Progenitor cell of endocrine pancreas (in vitro differentiated cells): ENCODE measurements around the gene DBT. TPM values are rescaled to one million over a fixed set of nuclear protein-coding genes. Genes with fewer than 3 reads are reported as not detected.
"Not testable (repeated sequence)": the region's sequence is repeated elsewhere in the genome, so short reads cannot be mapped to it uniquely, and the experiment has no call there.

Source experiments
- DNase-seq: peaks from one replicate; pipeline ENCODE4 v3.0.0; 2021; ENCODE audit warnings: low spot score; ENCODE audit not compliant: unreplicated experiment
- H3K27ac Mint-ChIP-seq: 2 replicates; pipeline ENCODE4 v1.8.0; 2021; ENCODE audit warnings: mild to moderate bottlenecking, moderate library complexity, mixed read lengths
- H3K27me3 Mint-ChIP-seq: 2 replicates; pipeline ENCODE4 v1.8.0; 2021; ENCODE audit warnings: mixed read lengths
- H3K36me3 Mint-ChIP-seq: 2 replicates; pipeline ENCODE4 v1.8.0; 2022; ENCODE audit warnings: mixed read lengths; ENCODE audit not compliant: insufficient read depth
- H3K4me1 Mint-ChIP-seq: 2 replicates; pipeline ENCODE4 v1.8.0; 2021; ENCODE audit warnings: low read depth, mixed read lengths
- H3K4me3 Mint-ChIP-seq: 2 replicates; pipeline ENCODE4 v1.8.0; 2021; ENCODE audit warnings: low read depth, mild to moderate bottlenecking, moderate library complexity, mixed read lengths
- H3K9me3 Mint-ChIP-seq: 2 replicates; pipeline ENCODE4 v1.8.0; 2021; ENCODE audit warnings: low read depth, mixed read lengths
- long read RNA-seq: library from polyadenylated mRNA; unstranded; transcript quantifications from one replicate; pipeline ENCODE4 v2.0.0, GENCODE V29; 2020
- total RNA-seq: library from RNA; stranded (reverse); gene quantifications from 2 replicates; pipeline ENCODE4 v1.2.1, GENCODE V29; 2021
- TF ChIP-seq, protein P1 (sequence below): fragments of 200-600 bp; sonication (generic); IDR thresholded peaks from one replicate; pipeline ENCODE4 v1.5.0; 2021; ENCODE audit warnings: antibody characterized with exemption, mild to moderate bottlenecking; ENCODE audit not compliant: unreplicated experiment

DBT gene
- total RNA-seq: 20.4 and 21.0 TPM in 2 replicates
- long read RNA-seq, full-length matches to known transcripts: 51 of 74 reads
- long read RNA-seq, partial matches to known transcripts: 2 of 74 reads
- long read RNA-seq, other reads (novel, unspliced or antisense): 21 of 74 reads

DNA sequence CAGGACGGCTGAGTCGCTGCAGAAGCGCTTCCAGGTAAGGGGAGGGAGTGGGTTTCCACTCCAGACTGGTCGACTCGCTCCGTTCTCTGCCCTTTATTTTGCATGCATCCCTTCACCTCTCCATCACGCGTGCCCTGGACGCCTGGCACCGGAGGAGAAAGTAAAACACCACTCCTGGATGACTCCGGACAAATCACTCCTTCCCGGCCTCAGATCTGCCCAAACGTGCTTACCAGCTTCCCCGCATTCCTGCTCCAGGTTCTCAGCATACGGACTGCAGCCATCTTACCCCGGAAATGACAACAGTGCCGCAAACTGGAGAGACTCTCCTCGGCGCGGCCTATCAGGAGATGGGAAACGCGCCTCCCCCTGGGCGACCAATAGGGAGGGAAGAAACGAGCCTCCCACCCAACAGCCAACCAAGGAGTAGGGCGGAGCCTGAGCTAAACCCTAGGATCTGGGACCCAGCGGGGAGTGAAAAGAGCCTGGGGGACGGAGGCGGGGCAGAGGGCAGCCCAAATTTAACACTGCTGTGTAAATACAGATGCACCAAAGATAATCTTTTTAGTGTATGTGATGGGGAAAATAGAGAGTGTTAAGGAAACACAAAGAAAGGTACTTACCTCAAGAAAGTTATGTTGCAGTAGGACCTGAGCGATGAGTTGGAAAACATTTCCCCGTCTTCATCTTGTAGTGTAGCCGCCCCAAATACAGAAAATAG is at the start of gene DBT:
TSS of gene DBT (minus strand) at position 298 of the 721 bp plus-strand sequence. CDS start at position 284, 14 bp downstream.
- H3K9me3 Mint-ChIP-seq: no peaks in the 10 kb centered on the region
- H3K36me3 Mint-ChIP-seq: no peaks in the 10 kb centered on the region
- DNase-seq: peak; percentile 84
- H3K4me3 Mint-ChIP-seq: no peak within 1 kb of the TSS
- H3K4me1 Mint-ChIP-seq: peaks cover 18% of the 10 kb centered on the region
- no peak within 1 kb of the TSS for H3K27ac Mint-ChIP-seq
- TF ChIP-seq, protein P1, sequence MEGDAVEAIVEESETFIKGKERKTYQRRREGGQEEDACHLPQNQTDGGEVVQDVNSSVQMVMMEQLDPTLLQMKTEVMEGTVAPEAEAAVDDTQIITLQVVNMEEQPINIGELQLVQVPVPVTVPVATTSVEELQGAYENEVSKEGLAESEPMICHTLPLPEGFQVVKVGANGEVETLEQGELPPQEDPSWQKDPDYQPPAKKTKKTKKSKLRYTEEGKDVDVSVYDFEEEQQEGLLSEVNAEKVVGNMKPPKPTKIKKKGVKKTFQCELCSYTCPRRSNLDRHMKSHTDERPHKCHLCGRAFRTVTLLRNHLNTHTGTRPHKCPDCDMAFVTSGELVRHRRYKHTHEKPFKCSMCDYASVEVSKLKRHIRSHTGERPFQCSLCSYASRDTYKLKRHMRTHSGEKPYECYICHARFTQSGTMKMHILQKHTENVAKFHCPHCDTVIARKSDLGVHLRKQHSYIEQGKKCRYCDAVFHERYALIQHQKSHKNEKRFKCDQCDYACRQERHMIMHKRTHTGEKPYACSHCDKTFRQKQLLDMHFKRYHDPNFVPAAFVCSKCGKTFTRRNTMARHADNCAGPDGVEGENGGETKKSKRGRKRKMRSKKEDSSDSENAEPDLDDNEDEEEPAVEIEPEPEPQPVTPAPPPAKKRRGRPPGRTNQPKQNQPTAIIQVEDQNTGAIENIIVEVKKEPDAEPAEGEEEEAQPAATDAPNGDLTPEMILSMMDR: no peak
- H3K27me3 Mint-ChIP-seq: no peaks in the 10 kb centered on the region

- no peak for DNase-seq
- no peak overlapping the region for H3K27ac Mint-ChIP-seq
- TF ChIP-seq, protein P1: no peak
- no peaks in the 10 kb centered on the region for H3K27me3 Mint-ChIP-seq
- H3K4me1 Mint-ChIP-seq: peaks cover 2% of the 10 kb centered on the region
- peaks cover 4% of the 10 kb centered on the region for H3K9me3 Mint-ChIP-seq
- no peak overlapping the region for H3K4me3 Mint-ChIP-seq
- peaks cover 3% of the 10 kb centered on the region for H3K36me3 Mint-ChIP-seq
Measured at GRCh38 chr1:100298512-100298911, 48.9 kb upstream of the DBT start.

- H3K27ac Mint-ChIP-seq, H3K4me3 Mint-ChIP-seq, H3K4me1 Mint-ChIP-seq, H3K36me3 Mint-ChIP-seq, H3K9me3 Mint-ChIP-seq, DNase-seq, H3K27me3 Mint-ChIP-seq: not testable (repeated sequence)
Measured at GRCh38 chr1:100296997-100297396, 47.4 kb upstream of the DBT start.

GRCh38 chr1:100296140-100296539 is 46.5 kb upstream of the DBT start:
- Mint-ChIP-seq H3K4me3 (no peak overlapping the region), H3K4me1 (peaks cover 2% of the 10 kb centered on the region), H3K27ac (no peak overlapping the region), H3K27me3 (no peaks in the 10 kb centered on the region), H3K9me3 (peaks cover 4% of the 10 kb centered on the region), H3K36me3 (peaks cover 7% of the 10 kb centered on the region)
- DNase-seq: no peak
- TF ChIP-seq, protein P1: no peak

- no peaks in the 10 kb centered on the region for H3K4me1 Mint-ChIP-seq
- H3K9me3 Mint-ChIP-seq: peaks cover 4% of the 10 kb centered on the region
- H3K27me3 Mint-ChIP-seq: no peaks in the 10 kb centered on the region
- TF ChIP-seq, protein P1: no peak
- peaks cover 9% of the 10 kb centered on the region for H3K36me3 Mint-ChIP-seq
- no peak for DNase-seq
- H3K27ac Mint-ChIP-seq: no peak overlapping the region
- no peak overlapping the region for H3K4me3 Mint-ChIP-seq
Measured at GRCh38 chr1:100292711-100293110, 43.1 kb upstream of the DBT start.

- Mint-ChIP-seq H3K4me1 (no peaks in the 10 kb centered on the region), H3K9me3 (no peaks in the 10 kb centered on the region), H3K27me3 (no peaks in the 10 kb centered on the region), H3K4me3 (no peak overlapping the region), H3K27ac (no peak overlapping the region), H3K36me3 (peaks cover 16% of the 10 kb centered on the region)
- DNase-seq: no peak
- TF ChIP-seq, protein P1: no peak
Measured at GRCh38 chr1:100290291-100290690, 40.7 kb upstream of the DBT start.
